Activated B cell treated with CpG ODN at 0.5 μM for 24 hours (primary cell): Measurements from ENCODE around the gene UPK1B. TPM values are rescaled to one million over a fixed set of nuclear protein-coding genes. Genes with fewer than 3 reads are reported as not detected.

Experiments
- ATAC-seq: fragments of 200-7000 bp; cut with Tn5 transposase; one replicate; pipeline ENCODE4 v1.10.0; 2021; ENCODE audit warnings: low read depth, mild to moderate bottlenecking, moderate library complexity
- CTCF ChIA-PET: fragments of 350-600 bp; sonication (Branson Sonifier 250); formaldehyde crosslinking; loops from one replicate; lab custom pipeline; 2021; ENCODE audit warnings: antibody characterized with exemption; lab: Charles Lee
- POLR2A ChIA-PET: fragments of 350-600 bp; sonication (Branson Sonifier 250); formaldehyde crosslinking; loops from one replicate; lab custom pipeline; 2021; ENCODE audit warnings: antibody characterized with exemption; lab: Charles Lee
- DNase-seq: peaks from one replicate; pipeline ENCODE4 v3.0.0; 2022
- H3K27ac Mint-ChIP-seq: one replicate; pipeline ENCODE4 v1.8.0; 2020; ENCODE audit warnings: mixed read lengths
- H3K27me3 Mint-ChIP-seq: one replicate; pipeline ENCODE4 v1.8.0; 2021; ENCODE audit warnings: mixed read lengths
- H3K36me3 Mint-ChIP-seq: one replicate; pipeline ENCODE4 v1.8.0; 2021; ENCODE audit warnings: low read depth, mixed read lengths
- H3K4me1 Mint-ChIP-seq: one replicate; pipeline ENCODE4 v1.8.0; 2021; ENCODE audit warnings: mixed read lengths
- H3K4me3 Mint-ChIP-seq: one replicate; pipeline ENCODE4 v1.8.0; 2020; ENCODE audit warnings: mild to moderate bottlenecking, mixed read lengths
- H3K9me3 Mint-ChIP-seq: one replicate; pipeline ENCODE4 v1.8.0; 2020; ENCODE audit warnings: mixed read lengths
- CTCF ChIP-seq: fragments of 200-600 bp; IDR thresholded peaks from one replicate; pipeline ENCODE4 v1.8.0; 2022; ENCODE audit warnings: antibody characterized with exemption, mild to moderate bottlenecking
- intact Hi-C: fragments of 100-400 bp; cut with micrococcal nuclease; formaldehyde crosslinking; loops from one replicate; pipeline ENCODE4 v1.15.1; 2024
- total RNA-seq: library from RNA; stranded (reverse); gene quantifications from 2 replicates; pipeline ENCODE4 v1.2.3, GENCODE V29; 2022

The UPK1B gene
- total RNA-seq, 1 donor from 2014 or later: not detected

DNA sequence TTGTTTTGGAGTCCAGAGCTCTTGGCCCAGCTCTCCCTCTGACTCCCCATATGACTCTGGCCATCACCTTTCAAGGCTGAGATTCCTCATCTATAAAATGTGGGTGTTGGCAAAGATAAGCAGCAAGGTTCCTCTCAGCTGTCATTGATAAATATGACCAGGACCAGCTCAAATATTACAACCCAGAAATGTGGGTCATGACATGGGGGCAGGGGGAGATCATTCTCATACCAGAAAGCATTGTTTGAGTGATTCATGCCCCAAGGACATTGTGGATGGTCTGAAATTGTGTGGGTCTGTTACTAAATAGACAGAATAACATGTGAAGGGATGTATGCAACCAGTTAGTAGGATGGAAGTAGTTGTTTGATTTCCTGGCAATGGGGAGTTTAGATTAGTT, 13.9 kb downstream of the UPK1B start:
- ATAC-seq (no peak), DNase-seq (no peak)
- ChIA-PET CTCF (no interaction called here), POLR2A (no interaction called here)
- H3K27me3 Mint-ChIP-seq: peaks cover 4% of the 10 kb centered on the region
- no peaks in the 10 kb centered on the region for H3K9me3 Mint-ChIP-seq
- no peaks in the 10 kb centered on the region for H3K4me1 Mint-ChIP-seq
- H3K4me3 Mint-ChIP-seq: no peak overlapping the region
- no peak for TF ChIP-seq CTCF
- H3K36me3 Mint-ChIP-seq: no peaks in the 10 kb centered on the region
- H3K27ac Mint-ChIP-seq: no peak overlapping the region
- intact Hi-C loops: no loop called here

GRCh38 chr3:119191800-119192199, 18.4 kb downstream of the UPK1B start:
- ChIA-PET POLR2A (no interaction called here), CTCF (no interaction called here)
- intact Hi-C loops: no loop called here
- H3K27ac Mint-ChIP-seq: no peak overlapping the region
- no peaks in the 10 kb centered on the region for H3K4me1 Mint-ChIP-seq
- ATAC-seq (no peak), DNase-seq (no peak)
- H3K27me3 Mint-ChIP-seq: peaks cover 4% of the 10 kb centered on the region
- no peaks in the 10 kb centered on the region for H3K36me3 Mint-ChIP-seq
- no peak for TF ChIP-seq CTCF
- H3K9me3 Mint-ChIP-seq: no peaks in the 10 kb centered on the region
- no peak overlapping the region for H3K4me3 Mint-ChIP-seq

- ChIA-PET POLR2A (no interaction called here), CTCF (no interaction called here)
- H3K27me3 Mint-ChIP-seq: peaks cover 4% of the 10 kb centered on the region
- no peak overlapping the region for H3K27ac Mint-ChIP-seq
- ATAC-seq (no peak), DNase-seq (no peak)
- intact Hi-C loops: no loop called here
- H3K4me1 Mint-ChIP-seq: no peaks in the 10 kb centered on the region
- H3K36me3 Mint-ChIP-seq: no peaks in the 10 kb centered on the region
- TF ChIP-seq CTCF: no peak
- H3K4me3 Mint-ChIP-seq: no peak overlapping the region
- H3K9me3 Mint-ChIP-seq: no peaks in the 10 kb centered on the region
Observed at GRCh38 chr3:119194237-119195150, 21.1 kb downstream of the UPK1B start.

GRCh38 chr3:119195151-119195476, 21.7 kb downstream of the UPK1B start:
- ATAC-seq: no peak
- intact Hi-C loops: no loop called here
- Mint-ChIP-seq H3K36me3 (no peaks in the 10 kb centered on the region), H3K27me3 (peaks cover 4% of the 10 kb centered on the region), H3K4me1 (no peaks in the 10 kb centered on the region), H3K27ac (no peak overlapping the region), H3K4me3 (no peak overlapping the region), H3K9me3 (no peaks in the 10 kb centered on the region)
- ChIA-PET CTCF (no interaction called here), POLR2A (no interaction called here)
- DNase-seq: no peak
- TF ChIP-seq CTCF: no peak

DNA sequence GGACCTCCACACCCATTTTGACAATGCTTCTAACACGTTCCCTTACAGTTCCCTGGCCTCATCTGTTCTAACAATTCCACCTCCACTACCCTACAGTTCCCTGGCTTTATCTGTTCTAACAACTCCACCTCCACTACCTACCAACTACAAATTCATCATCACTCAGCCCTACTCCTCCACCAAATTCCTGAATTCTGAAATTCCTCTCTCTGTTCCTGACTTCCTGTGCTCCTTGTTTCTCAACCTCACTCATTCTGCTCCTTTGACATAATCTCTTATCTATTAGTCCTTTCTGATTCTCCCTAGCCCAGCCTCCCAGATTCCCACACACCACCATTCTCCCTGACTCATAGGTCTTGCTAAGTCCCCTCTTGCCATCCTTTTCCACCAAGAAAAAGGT, 22.5 kb downstream of the UPK1B start:
- H3K4me3 Mint-ChIP-seq: no peak overlapping the region
- H3K36me3 Mint-ChIP-seq: no peaks in the 10 kb centered on the region
- POLR2A ChIA-PET: no interaction called here
- no peak for TF ChIP-seq CTCF
- intact Hi-C loops: no loop called here
- H3K9me3 Mint-ChIP-seq: no peaks in the 10 kb centered on the region
- H3K27ac Mint-ChIP-seq: no peak overlapping the region
- peaks cover 4% of the 10 kb centered on the region for H3K27me3 Mint-ChIP-seq
- CTCF ChIA-PET: no interaction called here
- DNase-seq (no peak), ATAC-seq (no peak)
- H3K4me1 Mint-ChIP-seq: no peaks in the 10 kb centered on the region
